Vagina (tissue), 2 donors: ENCODE measurements around the gene TMOD4. TPM values are rescaled to one million over a fixed set of nuclear protein-coding genes. Genes with fewer than 3 reads are reported as not detected.

Source experiments
- DNase-seq, 2 donors: peaks; one replicate each; pipeline ENCODE4 v3.0.0-alpha.2; 2017; ENCODE audit errors: extremely low spot score in 2 of 2
- H3K27ac ChIP-seq: fragments of 200-600 bp; sonication (generic); one replicate; pipeline ENCODE4 v1.5.1; 2019
- H3K27me3 ChIP-seq: fragments of 200-600 bp; sonication (generic); one replicate; pipeline ENCODE4 v1.5.1; 2019
- H3K36me3 ChIP-seq, 2 donors: fragments of 200-600 bp; sonication (generic); one replicate each; pipeline ENCODE4 v1.5.1; 2017 to 2019
- H3K4me1 ChIP-seq: fragments of 200-600 bp; sonication (generic); one replicate; pipeline ENCODE4 v1.5.1; 2019
- H3K4me3 ChIP-seq, 2 donors: fragments of 200-600 bp; sonication (generic); 1 replicate in 1 of 2; 2 replicates in 1 of 2; pipeline ENCODE4 v1.5.1; 2016 to 2019
- H3K9me3 ChIP-seq: fragments of 200-600 bp; sonication (generic); one replicate; pipeline ENCODE4 v1.5.1; 2019
- POLR2A ChIP-seq, 2 donors: fragments of 450-650 bp; IDR thresholded peaks; one replicate each; pipeline ENCODE4 v1.6.1; 2017; ENCODE audit warnings: antibody characterized with exemption in 2 of 2, mild to moderate bottlenecking in 2 of 2, moderate library complexity in 2 of 2
- POLR2AphosphoS5 ChIP-seq, 2 donors: sonication (generic); formaldehyde crosslinking; IDR thresholded peaks; one replicate each; pipeline ENCODE4 v1.9.0; 2017; ENCODE audit warnings: antibody characterized with exemption in 2 of 2, mild to moderate bottlenecking in 2 of 2, low read depth in 1 of 2; ENCODE audit not compliant: insufficient read depth in 1 of 2
- intact Hi-C: fragments of 100-400 bp; cut with DNase I; formaldehyde crosslinking; loops from one replicate; pipeline ENCODE4 v1.15.1; 2023
- total RNA-seq: library from RNA; depleted of rRNA; stranded (reverse); fragments of >200 nt; gene quantifications from one replicate; pipeline ENCODE4 v1.2.3, GENCODE V29; 2016
- TF ChIP-seq, protein P1 (sequence below), 3 experiments: fragments of 450-650 bp in 2 of 3; fragments of 200-600 bp in 1 of 3; sonication (generic) in 1 of 3; IDR thresholded peaks; one replicate each; pipeline ENCODE4 v1.5.1; 2017 to 2019; ENCODE audit warnings: antibody characterized with exemption in 3 of 3, mild to moderate bottlenecking in 2 of 3, moderate library complexity in 2 of 3

TMOD4 gene
- total RNA-seq, 1 donor from 2014 or later, result 2.2 TPM

DNA sequence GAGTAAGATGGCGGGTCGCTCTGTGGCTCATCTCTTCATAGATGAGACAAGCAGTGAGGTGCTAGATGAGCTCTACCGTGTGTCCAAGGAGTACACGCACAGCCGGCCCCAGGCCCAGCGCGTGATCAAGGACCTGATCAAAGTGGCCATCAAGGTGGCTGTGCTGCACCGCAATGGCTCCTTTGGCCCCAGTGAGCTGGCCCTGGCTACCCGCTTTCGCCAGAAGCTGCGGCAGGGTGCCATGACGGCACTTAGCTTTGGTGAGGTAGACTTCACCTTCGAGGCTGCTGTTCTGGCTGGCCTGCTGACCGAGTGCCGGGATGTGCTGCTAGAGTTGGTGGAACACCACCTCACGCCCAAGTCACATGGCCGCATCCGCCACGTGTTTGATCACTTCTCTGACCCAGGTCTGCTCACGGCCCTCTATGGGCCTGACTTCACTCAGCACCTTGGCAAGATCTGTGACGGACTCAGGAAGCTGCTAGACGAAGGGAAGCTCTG is 17.0 kb downstream of the TMOD4 start:
- Histone ChIP-seq H3K27me3 (no peaks in the 10 kb centered on the region), H3K36me3 (peaks cover 0 to 42% of the 10 kb centered on the region in 2 donors), H3K4me3 (no peak overlapping the region), H3K27ac (no peak overlapping the region), H3K9me3 (no peaks in the 10 kb centered on the region), H3K4me1 (peaks cover 9% of the 10 kb centered on the region)
- no peak for TF ChIP-seq POLR2A (IDR thresholded peaks at IDR 0.05)
- TF ChIP-seq, protein P1, sequence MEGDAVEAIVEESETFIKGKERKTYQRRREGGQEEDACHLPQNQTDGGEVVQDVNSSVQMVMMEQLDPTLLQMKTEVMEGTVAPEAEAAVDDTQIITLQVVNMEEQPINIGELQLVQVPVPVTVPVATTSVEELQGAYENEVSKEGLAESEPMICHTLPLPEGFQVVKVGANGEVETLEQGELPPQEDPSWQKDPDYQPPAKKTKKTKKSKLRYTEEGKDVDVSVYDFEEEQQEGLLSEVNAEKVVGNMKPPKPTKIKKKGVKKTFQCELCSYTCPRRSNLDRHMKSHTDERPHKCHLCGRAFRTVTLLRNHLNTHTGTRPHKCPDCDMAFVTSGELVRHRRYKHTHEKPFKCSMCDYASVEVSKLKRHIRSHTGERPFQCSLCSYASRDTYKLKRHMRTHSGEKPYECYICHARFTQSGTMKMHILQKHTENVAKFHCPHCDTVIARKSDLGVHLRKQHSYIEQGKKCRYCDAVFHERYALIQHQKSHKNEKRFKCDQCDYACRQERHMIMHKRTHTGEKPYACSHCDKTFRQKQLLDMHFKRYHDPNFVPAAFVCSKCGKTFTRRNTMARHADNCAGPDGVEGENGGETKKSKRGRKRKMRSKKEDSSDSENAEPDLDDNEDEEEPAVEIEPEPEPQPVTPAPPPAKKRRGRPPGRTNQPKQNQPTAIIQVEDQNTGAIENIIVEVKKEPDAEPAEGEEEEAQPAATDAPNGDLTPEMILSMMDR (IDR thresholded peaks at IDR 0.05), result no peak
- no peak for TF ChIP-seq POLR2AphosphoS5 (IDR thresholded peaks at IDR 0.05; ENCODE audit: insufficient read depth in 1 of 2, low read depth in 1 of 2)
- intact Hi-C loops, result loop anchor here (5.0 kb wide), 2 partner anchors 56 to 132 kb away; no protein-coding TSS in a partner anchor
- DNase-seq, result no peak

DNA sequence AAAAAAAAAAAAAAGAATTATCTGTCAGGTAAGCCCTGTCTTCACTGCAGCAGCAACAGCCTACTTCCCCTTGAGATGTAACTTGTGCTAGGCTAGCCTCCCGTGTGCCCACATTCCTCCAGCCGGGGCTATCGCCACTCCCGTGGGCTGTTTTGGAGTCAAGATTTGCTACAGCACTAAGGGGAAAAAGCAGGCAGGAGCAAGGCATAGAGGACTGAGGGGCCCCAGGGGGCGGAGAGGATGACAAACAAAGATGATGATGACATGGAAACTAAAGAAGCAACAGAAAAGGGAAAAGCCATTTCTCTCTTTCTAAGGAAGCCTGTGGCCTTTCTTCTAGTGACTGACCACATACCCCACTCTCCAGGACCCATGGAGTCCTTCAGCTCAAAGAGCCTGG is 17.5 kb downstream of the TMOD4 start:
- H3K27ac ChIP-seq, result no peak overlapping the region
- H3K4me1 ChIP-seq, result peaks cover 8% of the 10 kb centered on the region
- TF ChIP-seq POLR2AphosphoS5 (IDR thresholded peaks at IDR 0.05; ENCODE audit: insufficient read depth in 1 of 2, low read depth in 1 of 2) (no peak), POLR2A (IDR thresholded peaks at IDR 0.05) (no peak)
- TF ChIP-seq, protein P1 (IDR thresholded peaks at IDR 0.05), result no peak
- H3K27me3 ChIP-seq, result no peaks in the 10 kb centered on the region
- no peak for DNase-seq
- H3K9me3 ChIP-seq, result no peaks in the 10 kb centered on the region
- H3K4me3 ChIP-seq, result no peak overlapping the region
- intact Hi-C loops, result loop anchor here (5.0 kb wide), 2 partner anchors 56 to 131 kb away; no protein-coding TSS in a partner anchor
- peaks cover 0 to 42% of the 10 kb centered on the region in 2 donors for H3K36me3 ChIP-seq

DNA sequence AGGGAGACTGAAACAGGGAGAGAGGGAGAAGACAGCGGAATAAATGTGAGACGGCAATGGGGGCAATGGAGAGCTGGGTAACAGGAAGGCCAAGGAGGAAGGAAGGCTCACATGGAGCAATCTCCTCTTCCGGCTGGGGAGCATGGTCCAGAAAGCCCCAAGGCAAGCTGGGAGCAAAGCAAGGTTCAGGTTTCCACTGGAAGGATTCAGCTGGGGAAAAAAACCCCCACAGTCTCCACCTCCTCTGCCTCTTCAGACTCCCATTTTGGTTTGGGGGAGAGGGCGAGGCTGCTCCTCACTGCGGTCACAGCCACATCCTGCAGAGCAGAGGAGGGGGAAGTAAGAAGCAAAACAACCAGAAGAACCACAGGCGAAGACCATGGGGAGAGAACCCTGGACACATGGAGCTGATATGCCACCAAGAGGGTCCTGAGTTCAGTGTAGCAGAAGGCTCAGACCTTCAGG is 18.7 kb downstream of the TMOD4 start:
- no peak for DNase-seq
- Histone ChIP-seq H3K9me3 (no peaks in the 10 kb centered on the region), H3K4me3 (peak overlapping the region; percentile 12 to 21), H3K27ac (no peak overlapping the region), H3K27me3 (no peaks in the 10 kb centered on the region), H3K36me3 (peaks cover 0 to 42% of the 10 kb centered on the region in 2 donors), H3K4me1 (peaks cover 8% of the 10 kb centered on the region)
- TF ChIP-seq, protein P1 (IDR thresholded peaks at IDR 0.05), result no peak
- no peak for TF ChIP-seq POLR2A (IDR thresholded peaks at IDR 0.05)
- TF ChIP-seq POLR2AphosphoS5 (IDR thresholded peaks at IDR 0.05; ENCODE audit: insufficient read depth in 1 of 2, low read depth in 1 of 2), result no peak
- intact Hi-C loops, result loop anchor here (5.0 kb wide), 2 partner anchors 55 to 130 kb away; no protein-coding TSS in a partner anchor

DNA sequence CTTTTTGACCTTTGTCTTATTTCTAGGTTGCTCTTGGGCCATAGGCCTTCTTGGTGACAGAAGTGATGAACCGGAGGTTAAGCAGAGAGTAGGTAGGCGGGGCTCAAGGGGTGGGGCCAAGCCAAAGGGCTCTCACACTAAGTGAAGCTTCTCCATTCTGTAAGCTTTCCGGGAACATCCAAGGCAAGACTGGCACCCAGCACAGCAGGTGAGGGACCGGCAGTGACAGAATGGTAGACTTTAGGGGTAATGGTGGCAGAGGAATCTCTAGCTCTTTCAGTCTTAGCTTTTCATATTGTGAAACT is 19.3 kb downstream of the TMOD4 start, which contains the start of gene TNFAIP8L2:
TNFAIP8L2 (plus strand) TSS at position 135 of the 305 bp plus-strand sequence. CDS start 2,049 bp downstream, outside the sequence.
- no peak within 1 kb of the TSS for H3K27ac ChIP-seq
- H3K36me3 ChIP-seq, result peaks cover 0 to 36% of the 10 kb centered on the region in 2 donors
- intact Hi-C loops, result loop anchor here (5.0 kb wide), 2 partner anchors 54 to 129 kb away; no protein-coding TSS in a partner anchor
- no peaks in the 10 kb centered on the region for H3K27me3 ChIP-seq
- no peak for TF ChIP-seq POLR2AphosphoS5 (IDR thresholded peaks at IDR 0.05; ENCODE audit: insufficient read depth in 1 of 2, low read depth in 1 of 2)
- TF ChIP-seq POLR2A (IDR thresholded peaks at IDR 0.05), result no peak
- TF ChIP-seq, protein P1 (IDR thresholded peaks at IDR 0.05), result no peak
- H3K9me3 ChIP-seq, result no peaks in the 10 kb centered on the region
- peaks cover 8% of the 10 kb centered on the region for H3K4me1 ChIP-seq
- DNase-seq, result no peak
- H3K4me3 ChIP-seq, result peak within 1 kb of the TSS; percentile 12 to 21

DNA sequence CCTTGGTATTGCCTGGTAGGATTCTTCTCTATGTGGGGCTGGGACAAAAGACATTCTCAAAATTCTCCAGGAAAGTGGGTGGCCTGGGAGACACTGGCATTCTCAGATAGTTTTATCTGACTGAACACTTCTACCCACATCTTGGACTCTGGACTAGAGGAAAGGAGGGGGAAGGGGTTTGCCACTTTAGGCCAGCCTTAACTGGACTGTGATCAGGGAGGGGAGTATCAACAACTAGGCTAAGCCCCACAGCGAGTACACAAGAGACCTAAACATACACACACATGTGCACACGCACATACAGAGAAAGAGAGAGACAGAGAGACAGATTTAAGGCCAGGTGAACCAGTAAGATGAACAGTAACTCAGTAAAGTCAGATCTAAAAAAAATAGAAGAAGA is 28.1 kb downstream of the TMOD4 start:
- Histone ChIP-seq H3K4me1 (peaks cover 43% of the 10 kb centered on the region), H3K9me3 (no peaks in the 10 kb centered on the region), H3K27me3 (no peaks in the 10 kb centered on the region), H3K4me3 (peak overlapping the region in 1 of 2 donors; percentile 54), H3K36me3 (no peaks in the 10 kb centered on the region), H3K27ac (peak overlapping the region; percentile 81)
- intact Hi-C loops, result no loop called here
- no peak for TF ChIP-seq POLR2A (IDR thresholded peaks at IDR 0.05)
- TF ChIP-seq POLR2AphosphoS5 (IDR thresholded peaks at IDR 0.05; ENCODE audit: insufficient read depth in 1 of 2, low read depth in 1 of 2), result no peak
- TF ChIP-seq, protein P1 (IDR thresholded peaks at IDR 0.05), result no peak
- no peak for DNase-seq
